Activated CD8-positive, alpha-beta T cell treated with anti-CD3 and anti-CD28 coated beads for 36 hours (primary cell): ENCODE measurements around the gene KIF26B. TPM values are rescaled to one million over a fixed set of nuclear protein-coding genes. Genes with fewer than 3 reads are reported as not detected.

Experiments used
- ATAC-seq: fragments of 200-7000 bp; cut with Tn5 transposase; one replicate; pipeline ENCODE4 v1.10.0; 2021; ENCODE audit warnings: mild to moderate bottlenecking, moderate library complexity
- CTCF ChIA-PET: fragments of 350-600 bp; sonication (Branson Sonifier 250); formaldehyde crosslinking; loops from one replicate; lab custom pipeline; 2021; ENCODE audit warnings: antibody characterized with exemption; lab: Charles Lee
- POLR2A ChIA-PET: fragments of 350-600 bp; sonication (Branson Sonifier 250); formaldehyde crosslinking; loops from one replicate; lab custom pipeline; 2021; ENCODE audit warnings: antibody characterized with exemption; lab: Charles Lee
- DNase-seq: peaks from one replicate; pipeline ENCODE4 v3.0.0-alpha.2; 2020
- H3K27ac Mint-ChIP-seq: one replicate; pipeline ENCODE4 v1.8.0; 2021; ENCODE audit warnings: mild to moderate bottlenecking, mixed read lengths
- H3K27me3 Mint-ChIP-seq: one replicate; pipeline ENCODE4 v1.8.0; 2021; ENCODE audit warnings: mixed read lengths
- H3K36me3 Mint-ChIP-seq: one replicate; pipeline ENCODE4 v1.8.0; 2021; ENCODE audit warnings: low read depth, mixed read lengths
- H3K4me1 Mint-ChIP-seq: one replicate; pipeline ENCODE4 v1.8.0; 2021; ENCODE audit warnings: low read depth, mixed read lengths
- H3K4me3 Mint-ChIP-seq: one replicate; pipeline ENCODE4 v1.8.0; 2021; ENCODE audit warnings: mild to moderate bottlenecking, moderate library complexity, mixed read lengths
- H3K9me3 Mint-ChIP-seq: one replicate; pipeline ENCODE4 v1.8.0; 2021; ENCODE audit warnings: mixed read lengths
- intact Hi-C: fragments of 100-400 bp; cut with micrococcal nuclease; formaldehyde crosslinking; loops from one replicate; pipeline ENCODE4 v1.10.0; 2022
- total RNA-seq, 2 experiments: library from RNA; stranded (reverse); gene quantifications; one replicate each; pipeline ENCODE4 v1.2.3, GENCODE V29; 2021
- TF ChIP-seq, protein P1 (sequence below): fragments of 200-600 bp; IDR thresholded peaks from one replicate; pipeline ENCODE4 v1.8.0; 2022; ENCODE audit warnings: antibody characterized with exemption, mild to moderate bottlenecking

Gene KIF26B
- total RNA-seq, 2 experiments from 2014 or later = 0.16 TPM

DNA sequence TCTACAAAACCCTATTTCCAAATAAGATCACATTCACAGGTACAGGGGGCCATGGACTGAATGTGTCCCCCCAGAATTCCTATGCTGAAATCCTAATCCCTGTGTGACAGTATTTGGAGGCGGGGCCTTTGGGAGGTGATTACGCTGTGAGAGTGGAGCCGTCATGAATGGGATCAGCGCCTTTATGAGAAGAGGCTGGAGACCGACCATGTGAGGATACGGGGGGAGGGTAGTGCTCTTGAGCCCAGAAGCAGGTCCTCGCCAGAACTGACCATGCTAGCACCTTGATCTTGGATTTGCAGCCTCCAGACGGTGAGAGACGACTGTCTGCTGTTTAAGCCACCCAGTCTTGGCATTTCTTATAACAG lies 23.8 kb upstream of the KIF26B start:
- Mint-ChIP-seq H3K27me3 (peaks cover 14% of the 10 kb centered on the region), H3K9me3 (peaks cover 3% of the 10 kb centered on the region), H3K4me1 (no peaks in the 10 kb centered on the region), H3K36me3 (no peaks in the 10 kb centered on the region), H3K4me3 (no peak overlapping the region), H3K27ac (no peak overlapping the region)
- TF ChIP-seq, protein P1, sequence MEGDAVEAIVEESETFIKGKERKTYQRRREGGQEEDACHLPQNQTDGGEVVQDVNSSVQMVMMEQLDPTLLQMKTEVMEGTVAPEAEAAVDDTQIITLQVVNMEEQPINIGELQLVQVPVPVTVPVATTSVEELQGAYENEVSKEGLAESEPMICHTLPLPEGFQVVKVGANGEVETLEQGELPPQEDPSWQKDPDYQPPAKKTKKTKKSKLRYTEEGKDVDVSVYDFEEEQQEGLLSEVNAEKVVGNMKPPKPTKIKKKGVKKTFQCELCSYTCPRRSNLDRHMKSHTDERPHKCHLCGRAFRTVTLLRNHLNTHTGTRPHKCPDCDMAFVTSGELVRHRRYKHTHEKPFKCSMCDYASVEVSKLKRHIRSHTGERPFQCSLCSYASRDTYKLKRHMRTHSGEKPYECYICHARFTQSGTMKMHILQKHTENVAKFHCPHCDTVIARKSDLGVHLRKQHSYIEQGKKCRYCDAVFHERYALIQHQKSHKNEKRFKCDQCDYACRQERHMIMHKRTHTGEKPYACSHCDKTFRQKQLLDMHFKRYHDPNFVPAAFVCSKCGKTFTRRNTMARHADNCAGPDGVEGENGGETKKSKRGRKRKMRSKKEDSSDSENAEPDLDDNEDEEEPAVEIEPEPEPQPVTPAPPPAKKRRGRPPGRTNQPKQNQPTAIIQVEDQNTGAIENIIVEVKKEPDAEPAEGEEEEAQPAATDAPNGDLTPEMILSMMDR = no peak
- ATAC-seq (no peak), DNase-seq (no peak)
- ChIA-PET POLR2A (no interaction called here), CTCF (no interaction called here)
- intact Hi-C loops = no loop called here

- Mint-ChIP-seq H3K9me3 (peaks cover 3% of the 10 kb centered on the region), H3K27ac (no peak overlapping the region), H3K36me3 (no peaks in the 10 kb centered on the region), H3K4me1 (no peaks in the 10 kb centered on the region), H3K4me3 (no peak overlapping the region), H3K27me3 (peaks cover 16% of the 10 kb centered on the region)
- ATAC-seq = no peak
- TF ChIP-seq, protein P1 = no peak
- intact Hi-C loops = no loop called here
- ChIA-PET CTCF (no interaction called here), POLR2A (no interaction called here)
- no peak for DNase-seq
Measured at GRCh38 chr1:245132771-245133170, 22.0 kb upstream of the KIF26B start.

- peaks cover 14% of the 10 kb centered on the region for H3K27me3 Mint-ChIP-seq
- intact Hi-C loops = no loop called here
- H3K27ac Mint-ChIP-seq = no peak overlapping the region
- peaks cover 3% of the 10 kb centered on the region for H3K9me3 Mint-ChIP-seq
- no peak overlapping the region for H3K4me3 Mint-ChIP-seq
- TF ChIP-seq, protein P1 = no peak
- no peaks in the 10 kb centered on the region for H3K4me1 Mint-ChIP-seq
- H3K36me3 Mint-ChIP-seq = no peaks in the 10 kb centered on the region
- CTCF ChIA-PET = no interaction called here
- DNase-seq (no peak), ATAC-seq (no peak)
- POLR2A ChIA-PET = no interaction called here
Measured at GRCh38 chr1:245133995-245134715, 20.6 kb upstream of the KIF26B start.

DNA sequence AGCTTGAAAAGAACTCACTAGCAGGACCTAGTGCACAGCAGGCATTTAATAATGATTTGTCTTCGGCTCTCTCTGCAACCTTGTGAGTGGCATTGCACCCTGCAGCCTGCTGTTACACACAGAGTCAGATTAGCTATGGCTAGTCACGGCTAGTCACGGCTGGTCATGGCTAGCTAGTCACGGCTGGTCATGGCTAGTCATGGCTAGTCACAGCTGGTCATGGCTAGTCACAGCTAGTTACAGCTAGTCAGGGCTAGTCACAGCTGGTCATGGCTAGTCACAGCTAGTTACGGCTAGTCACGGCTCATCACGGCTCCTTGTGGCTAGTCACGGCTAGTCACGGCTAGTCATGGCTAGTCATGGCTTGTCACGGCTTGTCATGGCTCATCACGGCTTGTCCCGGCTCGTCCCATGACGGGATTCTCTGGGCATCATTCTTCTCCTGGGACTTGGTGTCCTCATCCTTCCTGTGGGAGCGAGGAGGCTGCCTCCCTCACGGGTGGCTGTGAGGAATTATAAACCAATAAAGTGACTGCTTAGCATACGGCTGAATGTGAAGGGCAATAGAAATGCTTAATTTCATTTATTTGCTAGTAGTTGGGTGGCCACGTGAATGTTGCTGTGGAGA lies 12.5 kb upstream of the KIF26B start:
- no peak for DNase-seq
- Mint-ChIP-seq H3K27ac (no peak overlapping the region), H3K9me3 (no peaks in the 10 kb centered on the region), H3K4me1 (no peaks in the 10 kb centered on the region), H3K27me3 (peaks cover 7% of the 10 kb centered on the region), H3K4me3 (no peak overlapping the region), H3K36me3 (no peaks in the 10 kb centered on the region)
- TF ChIP-seq, protein P1 = no peak
- intact Hi-C loops = no loop called here
- CTCF ChIA-PET = interaction anchor here (0.6 to 1.8 kb wide), 3 partner anchors 11 to 56 kb away, joined by 3 to 12 read pairs (median 6); no protein-coding TSS in a partner anchor
- ATAC-seq = no peak
- POLR2A ChIA-PET = no interaction called here

DNA sequence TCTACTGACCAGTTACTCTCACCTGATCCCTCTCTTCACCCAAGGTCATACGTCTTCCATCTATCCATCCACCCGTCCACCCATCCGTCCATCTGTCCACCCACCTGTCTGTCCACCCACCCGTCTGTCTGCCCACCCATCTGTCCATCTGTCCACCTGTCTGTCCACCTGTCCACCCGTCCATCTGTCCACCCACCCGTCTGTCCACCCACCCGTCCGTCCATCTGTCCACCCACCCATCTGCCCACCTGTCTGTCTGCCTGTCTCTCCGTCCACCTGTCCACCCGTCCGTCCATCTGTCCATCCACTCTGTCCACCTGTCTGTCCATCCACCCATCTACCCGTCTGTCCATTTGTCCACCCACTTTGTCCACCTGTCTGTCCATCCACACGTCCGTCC lies 11.8 kb upstream of the KIF26B start:
- Mint-ChIP-seq H3K27me3 (peaks cover 7% of the 10 kb centered on the region), H3K4me1 (no peaks in the 10 kb centered on the region), H3K27ac (no peak overlapping the region), H3K36me3 (no peaks in the 10 kb centered on the region), H3K4me3 (no peak overlapping the region), H3K9me3 (no peaks in the 10 kb centered on the region)
- TF ChIP-seq, protein P1 = no peak
- DNase-seq (no peak), ATAC-seq (no peak)
- intact Hi-C loops = no loop called here
- ChIA-PET POLR2A (no interaction called here), CTCF (interaction anchor here (1.8 kb wide), 1 partner anchor 10 kb away, joined by 12 read pairs; no protein-coding TSS in a partner anchor)
